Testis (tissue), 3 donors: ENCODE data around the gene C4orf50. TPM values are rescaled to one million over a fixed set of nuclear protein-coding genes. Genes with fewer than 3 reads are reported as not detected.
A peak's percentile ranks its signal among the peaks of the same experiment; 100 is the strongest.

Experiments
- DNase-seq: peaks from one replicate; pipeline ENCODE4 v3.0.0-alpha.2; 2019
- H3K27ac ChIP-seq, 2 donors: fragments of 200-600 bp; sonication (generic); one replicate each; pipeline ENCODE4 v1.5.1; 2019
- H3K27me3 ChIP-seq: fragments of 200-600 bp; sonication (generic); one replicate; pipeline ENCODE4 v1.5.1; 2019
- H3K36me3 ChIP-seq: fragments of 200-600 bp; sonication (generic); one replicate; pipeline ENCODE4 v1.5.1; 2017; ENCODE audit warnings: low read depth; ENCODE audit errors: missing control alignments
- H3K4me1 ChIP-seq: fragments of 200-600 bp; sonication (generic); one replicate; pipeline ENCODE4 v1.5.1; 2019
- H3K4me3 ChIP-seq, 2 donors: fragments of 200-600 bp; sonication (generic); one replicate each; pipeline ENCODE4 v1.5.1; 2017 to 2019
- H3K9me3 ChIP-seq: fragments of 200-600 bp; sonication (generic); one replicate; pipeline ENCODE4 v1.5.1; 2017
- POLR2A ChIP-seq: fragments of 450-650 bp; IDR thresholded peaks from one replicate; pipeline ENCODE4 v1.6.1; 2017; ENCODE audit warnings: antibody characterized with exemption, mild to moderate bottlenecking, moderate library complexity
- WGBS, 2 donors: methylation state at CpG; one replicate each; pipeline ENCODE4 v1.1.5; 2018; 5-methylcytosine and 5-hydroxymethylcytosine counted together
- intact Hi-C: fragments of 100-400 bp; cut with DNase I; formaldehyde crosslinking; loops from one replicate; pipeline ENCODE4 v1.15.1; 2023; ENCODE audit warnings: low total_unique reads
- polyA plus RNA-seq: library from polyadenylated mRNA; stranded (reverse); fragments of 350-450 nt; fragmentation: Illumina TruSeq; extraction: RNeasy Lipid Tissue Mini Kit (QIAGEN cat#74804); gene quantifications from one replicate; pipeline ENCODE4 v1.2.3, GENCODE V29; 2014; ENCODE audit warnings: low read depth, low replicate concordance; ENCODE audit not compliant: insufficient read depth
- total RNA-seq, 2 donors: library from RNA; depleted of rRNA; stranded (reverse); fragments of >200 nt; gene quantifications; one replicate each; pipeline ENCODE4 v1.2.3, GENCODE V29; 2016
- TF ChIP-seq, protein P1 (sequence below), 3 experiments: fragments of 450-650 bp in 2 of 3; fragments of 200-600 bp in 1 of 3; sonication (generic) in 1 of 3; IDR thresholded peaks; one replicate each; pipeline ENCODE4 v1.5.1; 2016 to 2019; ENCODE audit warnings: antibody characterized with exemption in 3 of 3, mild to moderate bottlenecking in 2 of 3, moderate library complexity in 1 of 3

Gene C4orf50
- total and polyA plus RNA-seq, 3 donors from 2014 or later, result 1.1 to 2.7 (median 1.8) TPM

DNA sequence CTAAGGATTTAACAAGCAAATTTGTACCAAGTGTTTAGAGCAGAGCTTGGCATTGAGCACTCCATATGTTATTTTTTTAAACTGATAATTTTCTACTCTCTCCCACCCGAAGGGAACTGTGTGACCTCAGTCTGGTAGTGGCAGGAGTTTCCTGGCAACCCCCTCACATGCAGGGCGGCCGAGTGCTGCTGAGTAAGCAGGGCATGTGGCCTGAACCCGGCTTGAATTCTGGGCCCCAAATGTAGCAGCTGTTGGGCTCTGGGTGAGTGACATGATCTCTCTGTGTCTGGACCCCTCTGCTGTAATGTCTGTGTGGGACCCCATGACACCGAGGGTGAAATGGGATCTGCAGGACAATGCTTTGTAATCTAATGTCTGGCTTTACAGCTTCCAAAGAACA is 13.6 kb upstream of the C4orf50 start:
- Histone ChIP-seq H3K27ac (no peak overlapping the region), H3K27me3 (no peaks in the 10 kb centered on the region), H3K4me1 (peaks cover 16% of the 10 kb centered on the region), H3K9me3 (no peaks in the 10 kb centered on the region), H3K4me3 (no peak overlapping the region), H3K36me3 (no peaks in the 10 kb centered on the region)
- TF ChIP-seq, protein P1, sequence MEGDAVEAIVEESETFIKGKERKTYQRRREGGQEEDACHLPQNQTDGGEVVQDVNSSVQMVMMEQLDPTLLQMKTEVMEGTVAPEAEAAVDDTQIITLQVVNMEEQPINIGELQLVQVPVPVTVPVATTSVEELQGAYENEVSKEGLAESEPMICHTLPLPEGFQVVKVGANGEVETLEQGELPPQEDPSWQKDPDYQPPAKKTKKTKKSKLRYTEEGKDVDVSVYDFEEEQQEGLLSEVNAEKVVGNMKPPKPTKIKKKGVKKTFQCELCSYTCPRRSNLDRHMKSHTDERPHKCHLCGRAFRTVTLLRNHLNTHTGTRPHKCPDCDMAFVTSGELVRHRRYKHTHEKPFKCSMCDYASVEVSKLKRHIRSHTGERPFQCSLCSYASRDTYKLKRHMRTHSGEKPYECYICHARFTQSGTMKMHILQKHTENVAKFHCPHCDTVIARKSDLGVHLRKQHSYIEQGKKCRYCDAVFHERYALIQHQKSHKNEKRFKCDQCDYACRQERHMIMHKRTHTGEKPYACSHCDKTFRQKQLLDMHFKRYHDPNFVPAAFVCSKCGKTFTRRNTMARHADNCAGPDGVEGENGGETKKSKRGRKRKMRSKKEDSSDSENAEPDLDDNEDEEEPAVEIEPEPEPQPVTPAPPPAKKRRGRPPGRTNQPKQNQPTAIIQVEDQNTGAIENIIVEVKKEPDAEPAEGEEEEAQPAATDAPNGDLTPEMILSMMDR (IDR thresholded peaks at IDR 0.05), result no peak
- TF ChIP-seq POLR2A, result no peak
- DNase-seq, result peak; percentile 77
- intact Hi-C loops, result no loop called here
- 48 to 54% methylated on average over 5 of the region's 5 CpGs for WGBS, 2 donors

DNA sequence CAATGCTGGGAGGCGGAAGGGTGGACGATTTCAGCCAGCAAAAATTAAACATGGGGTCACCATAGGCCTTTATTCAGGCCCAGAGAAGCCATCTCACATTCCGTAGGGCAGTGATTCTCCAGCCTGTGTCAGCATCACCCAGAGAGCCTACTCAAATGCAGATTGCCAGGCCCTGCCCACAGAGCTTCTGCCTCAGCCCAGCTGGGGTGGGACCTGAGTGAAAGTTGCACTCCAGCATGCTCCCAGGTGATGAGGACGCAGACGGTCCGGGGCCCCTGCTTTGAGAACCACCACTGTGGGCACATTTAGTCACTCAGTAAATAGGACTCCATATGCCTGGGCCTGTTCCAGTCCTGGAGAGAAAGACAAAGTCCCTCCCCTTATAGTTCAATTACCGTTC is 12.4 kb upstream of the C4orf50 start:
- DNase-seq, result no peak
- 75 to 90% methylated on average over 7 of the region's 7 CpGs for WGBS, 2 donors
- intact Hi-C loops, result no loop called here
- H3K27ac ChIP-seq, result no peak overlapping the region
- no peaks in the 10 kb centered on the region for H3K9me3 ChIP-seq
- H3K27me3 ChIP-seq, result no peaks in the 10 kb centered on the region
- H3K4me1 ChIP-seq, result peaks cover 16% of the 10 kb centered on the region
- no peak for TF ChIP-seq POLR2A
- TF ChIP-seq, protein P1 (IDR thresholded peaks at IDR 0.05), result no peak
- H3K4me3 ChIP-seq, result no peak overlapping the region
- no peaks in the 10 kb centered on the region for H3K36me3 ChIP-seq

GRCh38 chr4:6029254-6029653 is 11.0 kb upstream of the C4orf50 start:
- DNase-seq, result no peak
- no peak overlapping the region for H3K4me3 ChIP-seq
- H3K36me3 ChIP-seq, result no peaks in the 10 kb centered on the region
- H3K27me3 ChIP-seq, result no peaks in the 10 kb centered on the region
- TF ChIP-seq, protein P1 (IDR thresholded peaks at IDR 0.05), result no peak
- no peak for TF ChIP-seq POLR2A
- intact Hi-C loops, result no loop called here
- no peak overlapping the region for H3K27ac ChIP-seq
- peaks cover 16% of the 10 kb centered on the region for H3K4me1 ChIP-seq
- H3K9me3 ChIP-seq, result no peaks in the 10 kb centered on the region
- WGBS, 2 donors, result 81 to 89% methylated on average over 6 of the region's 6 CpGs

GRCh38 chr4:6028168-6028567 is 9.9 kb upstream of the C4orf50 start:
- Histone ChIP-seq H3K36me3 (no peaks in the 10 kb centered on the region), H3K4me3 (no peak overlapping the region), H3K27me3 (no peaks in the 10 kb centered on the region), H3K27ac (no peak overlapping the region), H3K9me3 (no peaks in the 10 kb centered on the region), H3K4me1 (peaks cover 17% of the 10 kb centered on the region)
- 78 to 90% methylated on average over 9 to 10 of the region's 10 CpGs for WGBS, 2 donors
- DNase-seq, result no peak
- intact Hi-C loops, result no loop called here
- TF ChIP-seq, protein P1 (IDR thresholded peaks at IDR 0.05), result no peak
- TF ChIP-seq POLR2A, result no peak

- WGBS, 2 donors, result 74 to 84% methylated on average over 9 of the region's 9 CpGs
- DNase-seq, result no peak
- intact Hi-C loops, result no loop called here
- no peaks in the 10 kb centered on the region for H3K27me3 ChIP-seq
- H3K36me3 ChIP-seq, result no peaks in the 10 kb centered on the region
- no peak overlapping the region for H3K4me3 ChIP-seq
- no peak for TF ChIP-seq POLR2A
- TF ChIP-seq, protein P1 (IDR thresholded peaks at IDR 0.05), result no peak
- H3K9me3 ChIP-seq, result no peaks in the 10 kb centered on the region
- H3K27ac ChIP-seq, result no peak overlapping the region
- peaks cover 17% of the 10 kb centered on the region for H3K4me1 ChIP-seq
Observed at GRCh38 chr4:6027392-6027791, 9.2 kb upstream of the C4orf50 start.
